AG09319 (cell line): ENCODE results near the gene MMP11.
"Not testable (repeated sequence)": the region's sequence is repeated elsewhere in the genome, so short reads cannot be mapped to it uniquely, and the experiment has no call there.

Source experiments
- DNase-seq: peaks from one replicate; pipeline ENCODE4 v3.0.0-alpha.2; 2010; ENCODE audit warnings: low read depth; ENCODE audit errors: extremely low read depth
- TF ChIP-seq, protein P1 (sequence below): IDR thresholded peaks from 2 replicates; pipeline ENCODE4 v1.5.1; 2011; ENCODE audit warnings: low read depth, mild to moderate bottlenecking, inconsistent platforms, low read length, moderate library complexity

Gene MMP11, protein sequence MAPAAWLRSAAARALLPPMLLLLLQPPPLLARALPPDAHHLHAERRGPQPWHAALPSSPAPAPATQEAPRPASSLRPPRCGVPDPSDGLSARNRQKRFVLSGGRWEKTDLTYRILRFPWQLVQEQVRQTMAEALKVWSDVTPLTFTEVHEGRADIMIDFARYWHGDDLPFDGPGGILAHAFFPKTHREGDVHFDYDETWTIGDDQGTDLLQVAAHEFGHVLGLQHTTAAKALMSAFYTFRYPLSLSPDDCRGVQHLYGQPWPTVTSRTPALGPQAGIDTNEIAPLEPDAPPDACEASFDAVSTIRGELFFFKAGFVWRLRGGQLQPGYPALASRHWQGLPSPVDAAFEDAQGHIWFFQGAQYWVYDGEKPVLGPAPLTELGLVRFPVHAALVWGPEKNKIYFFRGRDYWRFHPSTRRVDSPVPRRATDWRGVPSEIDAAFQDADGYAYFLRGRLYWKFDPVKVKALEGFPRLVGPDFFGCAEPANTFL

DNA sequence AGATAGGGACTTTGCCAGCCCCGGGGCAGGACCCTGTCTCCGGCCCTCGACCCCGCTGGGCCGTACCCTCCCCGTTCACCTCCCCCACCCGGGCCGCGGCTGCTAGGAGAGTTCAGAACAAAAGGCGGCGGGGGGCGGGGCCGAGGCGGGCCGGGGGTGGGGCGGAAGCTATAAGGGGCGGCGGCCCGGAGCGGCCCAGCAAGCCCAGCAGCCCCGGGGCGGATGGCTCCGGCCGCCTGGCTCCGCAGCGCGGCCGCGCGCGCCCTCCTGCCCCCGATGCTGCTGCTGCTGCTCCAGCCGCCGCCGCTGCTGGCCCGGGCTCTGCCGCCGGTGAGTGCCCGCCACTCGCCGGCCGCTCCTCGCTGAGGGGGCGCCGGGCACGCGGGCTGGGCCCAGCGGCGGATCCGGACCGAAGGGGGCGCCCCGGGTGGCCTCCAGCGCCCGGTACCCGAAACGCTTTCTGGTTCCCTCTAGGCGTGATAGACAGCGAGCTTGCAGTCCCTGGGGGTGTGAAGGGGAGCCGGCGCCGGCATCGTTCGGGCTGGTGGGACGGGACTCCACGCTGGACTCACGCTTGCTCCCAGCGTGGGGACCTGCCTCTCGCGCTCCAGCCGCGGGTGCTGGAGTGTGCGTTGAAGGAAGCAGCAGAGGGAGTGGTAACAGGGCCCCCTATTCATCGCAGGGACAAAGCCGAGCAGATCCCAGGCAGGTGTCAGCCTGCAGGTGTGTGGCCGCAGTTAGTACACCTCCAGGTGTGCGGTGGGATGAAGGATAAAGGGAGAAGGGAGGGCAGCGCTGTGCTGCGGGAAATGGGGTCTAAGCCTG lies at the start of gene MMP11:
TSS of gene MMP11 (plus strand) at position 201 of the 825 bp plus-strand sequence. CDS start at position 223, 22 bp downstream.
- TF ChIP-seq, protein P1, sequence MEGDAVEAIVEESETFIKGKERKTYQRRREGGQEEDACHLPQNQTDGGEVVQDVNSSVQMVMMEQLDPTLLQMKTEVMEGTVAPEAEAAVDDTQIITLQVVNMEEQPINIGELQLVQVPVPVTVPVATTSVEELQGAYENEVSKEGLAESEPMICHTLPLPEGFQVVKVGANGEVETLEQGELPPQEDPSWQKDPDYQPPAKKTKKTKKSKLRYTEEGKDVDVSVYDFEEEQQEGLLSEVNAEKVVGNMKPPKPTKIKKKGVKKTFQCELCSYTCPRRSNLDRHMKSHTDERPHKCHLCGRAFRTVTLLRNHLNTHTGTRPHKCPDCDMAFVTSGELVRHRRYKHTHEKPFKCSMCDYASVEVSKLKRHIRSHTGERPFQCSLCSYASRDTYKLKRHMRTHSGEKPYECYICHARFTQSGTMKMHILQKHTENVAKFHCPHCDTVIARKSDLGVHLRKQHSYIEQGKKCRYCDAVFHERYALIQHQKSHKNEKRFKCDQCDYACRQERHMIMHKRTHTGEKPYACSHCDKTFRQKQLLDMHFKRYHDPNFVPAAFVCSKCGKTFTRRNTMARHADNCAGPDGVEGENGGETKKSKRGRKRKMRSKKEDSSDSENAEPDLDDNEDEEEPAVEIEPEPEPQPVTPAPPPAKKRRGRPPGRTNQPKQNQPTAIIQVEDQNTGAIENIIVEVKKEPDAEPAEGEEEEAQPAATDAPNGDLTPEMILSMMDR: no peak; the same call in none of the 2 replicates
- DNase-seq: no peak

DNA sequence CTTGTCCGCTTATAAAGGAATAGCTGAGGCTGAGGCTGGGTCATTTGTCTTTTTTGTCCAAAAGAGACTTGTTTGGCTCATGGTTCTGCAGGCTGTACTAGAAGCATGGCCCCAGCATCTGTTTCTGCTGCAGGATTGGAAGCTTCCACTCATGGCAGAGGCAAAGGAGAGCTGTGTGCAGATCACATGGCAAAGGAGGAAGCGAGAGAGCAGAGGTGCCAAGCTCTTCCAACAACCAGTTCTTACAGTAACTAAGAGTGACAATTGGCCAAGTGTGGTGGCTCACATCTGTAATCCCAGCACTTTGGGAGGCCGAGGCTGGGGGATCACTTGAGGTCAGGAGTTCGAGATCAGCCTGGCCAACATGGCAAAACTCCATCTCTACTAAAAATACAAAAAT lies 44.5 kb upstream of the MMP11 start:
- DNase-seq: not testable (repeated sequence)

DNA sequence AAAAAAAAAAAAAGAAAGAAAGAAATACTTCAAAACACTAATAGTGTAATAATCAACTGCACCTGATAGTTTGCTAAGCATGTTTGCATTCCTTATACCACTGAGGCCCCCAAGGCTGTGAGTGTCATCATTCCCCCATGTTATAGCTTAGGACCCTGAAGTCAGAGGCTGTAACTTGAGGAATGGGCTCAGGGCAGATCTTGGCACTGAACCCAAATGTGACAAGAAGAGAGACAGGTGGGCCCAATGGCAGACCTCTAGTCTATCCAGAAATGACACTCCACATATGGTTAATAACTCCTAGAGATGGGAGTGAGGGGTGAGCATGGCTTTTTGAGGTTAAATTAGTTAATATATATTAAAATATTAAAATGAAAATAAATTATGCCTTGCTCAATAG lies 35.0 kb upstream of the MMP11 start:
- DNase-seq: no peak
- TF ChIP-seq, protein P1: no peak

DNA sequence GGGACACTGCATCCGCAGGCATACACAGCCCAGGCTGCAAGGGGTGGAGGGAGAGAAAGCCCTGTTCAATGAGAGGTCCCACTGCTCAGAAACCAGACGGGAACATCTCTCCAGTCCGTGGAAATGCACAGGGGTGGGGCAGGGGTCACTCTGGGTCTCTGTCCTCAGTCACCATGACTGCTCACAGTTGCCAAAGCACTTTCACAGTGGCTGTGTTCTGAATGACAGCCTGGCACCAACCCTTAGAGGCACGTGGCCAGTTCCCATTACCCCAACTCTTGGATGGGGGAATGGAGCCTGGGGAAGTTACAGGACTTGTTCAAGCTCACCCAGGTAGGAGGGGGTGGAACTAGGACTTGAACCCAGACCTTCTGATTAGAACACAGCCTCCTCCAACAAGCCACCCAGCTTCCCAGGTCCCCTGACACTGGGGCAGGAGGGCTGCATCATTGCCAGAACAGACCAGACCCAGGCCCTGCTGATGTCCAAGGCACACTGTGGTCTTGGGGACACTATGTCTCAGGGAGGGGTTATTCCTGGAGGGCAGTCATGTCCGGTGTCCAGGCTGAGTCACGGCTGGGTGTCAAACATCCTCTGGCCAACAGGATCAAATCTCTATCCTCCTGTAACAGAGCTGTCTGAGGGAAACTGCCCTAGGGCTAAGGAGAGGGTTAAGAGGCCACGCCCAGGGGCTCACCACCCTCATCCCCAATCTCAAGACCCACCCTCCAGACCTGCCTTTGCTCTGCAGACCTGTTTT lies 30.0 kb upstream of the MMP11 start:
- no peak for DNase-seq

DNA sequence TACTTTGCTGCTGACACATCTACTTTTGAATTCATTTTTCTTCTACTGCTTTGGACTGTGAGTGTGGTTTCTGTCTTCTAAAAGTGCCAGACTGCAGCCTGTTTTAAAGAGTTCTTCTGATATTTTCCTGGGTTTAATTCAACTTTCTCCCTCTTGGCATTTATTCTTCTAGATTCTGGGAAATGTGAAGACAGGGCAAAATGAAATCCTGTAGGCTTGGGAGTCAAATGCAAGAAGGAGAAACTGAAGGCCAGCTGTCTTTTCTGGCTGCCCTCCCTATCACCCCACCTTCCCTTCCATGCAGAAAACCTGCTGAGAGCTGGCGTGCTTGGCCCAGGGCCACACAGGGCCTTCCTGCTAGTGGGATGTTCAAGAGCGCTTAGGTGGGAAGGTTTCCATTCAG lies 29.3 kb upstream of the MMP11 start:
- TF ChIP-seq, protein P1: no peak
- no peak for DNase-seq

More for the DNA sequence above, 30.0 kb upstream of the MMP11 start:
- TF ChIP-seq, protein P1: no peak

DNA sequence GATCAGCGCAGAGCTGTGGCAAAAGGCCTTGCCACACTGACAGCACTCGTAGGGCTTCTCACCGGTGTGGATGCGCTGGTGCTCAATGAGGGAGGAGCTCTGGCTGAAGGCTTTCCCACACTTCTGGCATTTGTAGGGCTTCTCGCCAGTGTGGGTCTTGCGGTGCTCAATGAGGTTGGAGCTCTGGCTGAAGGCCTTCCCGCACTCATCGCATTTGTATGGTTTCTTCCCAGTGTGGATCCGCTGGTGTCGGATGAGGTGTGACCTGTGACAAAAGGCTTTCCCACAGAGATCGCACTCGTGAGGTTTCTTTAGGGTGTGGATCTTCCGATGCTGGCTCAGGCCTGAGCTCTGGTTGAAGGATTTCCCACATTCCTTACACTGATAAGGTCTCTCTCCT lies 28.6 kb upstream of the MMP11 start:
- TF ChIP-seq, protein P1: no peak
- no peak for DNase-seq

DNA sequence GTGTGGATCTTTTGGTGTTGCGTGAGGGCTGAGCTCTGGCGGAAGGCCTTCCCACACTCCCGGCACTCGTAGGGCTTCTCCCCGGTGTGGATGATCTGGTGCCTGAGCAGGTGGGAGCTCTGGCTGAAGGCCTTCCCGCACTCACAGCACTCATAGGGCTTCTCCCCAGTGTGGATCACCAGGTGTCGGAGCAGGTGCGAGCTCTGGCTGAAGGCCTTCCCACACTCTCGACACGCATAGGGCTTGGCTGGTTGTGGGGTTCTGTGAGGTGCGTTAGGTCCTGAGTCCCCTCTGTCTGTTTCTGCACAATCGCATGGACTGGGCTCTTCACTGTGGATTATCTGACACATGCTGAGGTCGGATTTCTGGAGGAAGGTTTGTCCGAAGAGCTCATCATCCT lies 28.2 kb upstream of the MMP11 start:
- TF ChIP-seq, protein P1: no peak
- no peak for DNase-seq
